GM23338 (cell line): ENCODE measurements around the gene FHIT. TPM values are rescaled to one million over a fixed set of nuclear protein-coding genes. Genes with fewer than 3 reads are reported as not detected.

ENCODE experiments used
- ATAC-seq: fragments of 200-7000 bp; cut with Tn5 transposase; 3 replicates; pipeline ENCODE4 v1.9.1; 2020
- DNase-seq: peaks from one replicate; pipeline ENCODE4 v3.0.0-alpha.2; 2015; ENCODE audit warnings: low spot score
- H2AFZ ChIP-seq: fragments of 200-600 bp; sonication (generic); 2 replicates; pipeline ENCODE4 v1.8.0; 2016; ENCODE audit warnings: antibody characterized with exemption, mild to moderate bottlenecking, moderate library complexity
- H3F3A ChIP-seq: fragments of 200-600 bp; sonication (generic); replicated peaks from 2 replicates; pipeline ENCODE4 v1.8.0; 2017; ENCODE audit warnings: antibody characterized with exemption, mixed run types, low read depth
- H3K27ac ChIP-seq: fragments of 200-600 bp; sonication (generic); 2 replicates; pipeline ENCODE4 v1.6.1; 2016; ENCODE audit warnings: low read depth
- H3K27me3 ChIP-seq: fragments of 200-600 bp; sonication (generic); 2 replicates; pipeline ENCODE4 v1.8.0; 2016; ENCODE audit warnings: mild to moderate bottlenecking, mixed run types, moderate library complexity; ENCODE audit not compliant: insufficient read depth
- H3K36me3 ChIP-seq: fragments of 200-600 bp; sonication (generic); 2 replicates; pipeline ENCODE4 v1.8.0; 2016; ENCODE audit warnings: mild to moderate bottlenecking; ENCODE audit not compliant: insufficient read depth
- H3K4me1 ChIP-seq: fragments of 200-600 bp; sonication (generic); 2 replicates; pipeline ENCODE4 v1.8.0; 2016; ENCODE audit warnings: mild to moderate bottlenecking, moderate library complexity; ENCODE audit not compliant: insufficient read depth
- H3K4me2 ChIP-seq: fragments of 200-600 bp; sonication (generic); 2 replicates; pipeline ENCODE4 v1.7.1; 2017; ENCODE audit warnings: mixed run types
- H3K4me3 ChIP-seq: fragments of 200-600 bp; sonication (generic); 2 replicates; pipeline ENCODE4 v1.6.1; 2016; ENCODE audit warnings: mixed run types
- H3K79me2 ChIP-seq: fragments of 200-600 bp; sonication (generic); replicated peaks from 2 replicates; pipeline ENCODE4 v1.8.0; 2017; ENCODE audit warnings: mild to moderate bottlenecking; ENCODE audit not compliant: insufficient read depth
- H3K9me2 ChIP-seq: fragments of 200-600 bp; sonication (generic); 2 replicates; pipeline ENCODE4 v1.8.0; 2017; ENCODE audit not compliant: insufficient read depth
- H4K20me1 ChIP-seq: fragments of 200-600 bp; sonication (generic); replicated peaks from 2 replicates; pipeline ENCODE4 v1.8.0; 2017; ENCODE audit warnings: mild to moderate bottlenecking; ENCODE audit not compliant: insufficient read depth
- H3K27ac Mint-ChIP-seq: 2 replicates; pipeline ENCODE4 v1.8.0; 2020; ENCODE audit warnings: inconsistent platforms, mild to moderate bottlenecking, moderate library complexity, mixed read lengths
- H3K27me3 Mint-ChIP-seq: 3 replicates; pipeline ENCODE4 v1.8.0; 2022; ENCODE audit warnings: low read depth, mild to moderate bottlenecking, moderate library complexity, mixed read lengths, inconsistent platforms; ENCODE audit not compliant: insufficient read depth, poor library complexity
- H3K36me3 Mint-ChIP-seq: 3 replicates; pipeline ENCODE4 v1.8.0; 2021; ENCODE audit warnings: low read depth, mild to moderate bottlenecking, inconsistent platforms, moderate library complexity, mixed read lengths
- H3K4me1 Mint-ChIP-seq: 3 replicates; pipeline ENCODE4 v1.8.0; 2020; ENCODE audit warnings: mild to moderate bottlenecking, inconsistent platforms, mixed read lengths
- H3K4me3 Mint-ChIP-seq: 3 replicates; pipeline ENCODE4 v1.8.0; 2021; ENCODE audit warnings: moderate library complexity, mild to moderate bottlenecking, inconsistent platforms, mixed read lengths
- H3K9me3 Mint-ChIP-seq: 3 replicates; pipeline ENCODE4 v1.8.0; 2020; ENCODE audit warnings: moderate library complexity, mild to moderate bottlenecking, inconsistent platforms, mixed read lengths
- CREB1 ChIP-seq: fragments of 250-450 bp; sonication (Bioruptor Pico); IDR thresholded peaks from 2 replicates; pipeline ENCODE4 v1.5.0; 2020; ENCODE audit warnings: low read depth, mild to moderate bottlenecking, moderate library complexity
- ETS1 ChIP-seq: IDR thresholded peaks from 2 replicates; pipeline ENCODE4 v1.6.1; 2016; ENCODE audit warnings: antibody characterized with exemption
- EZH2 ChIP-seq: fragments of 200-600 bp; sonication (generic); IDR thresholded peaks from one replicate; pipeline ENCODE4 v1.8.0; 2017; ENCODE audit warnings: antibody characterized with exemption, mild to moderate bottlenecking, low read depth; ENCODE audit not compliant: unreplicated experiment
- EZH2phosphoT487 ChIP-seq: fragments of 200-600 bp; sonication (generic); IDR thresholded peaks from one replicate; pipeline ENCODE4 v1.8.1; 2018; ENCODE audit warnings: antibody characterized with exemption; ENCODE audit not compliant: unreplicated experiment
- JUNB ChIP-seq: IDR thresholded peaks from one replicate; pipeline ENCODE4 v1.6.1; 2016; ENCODE audit warnings: antibody characterized with exemption; ENCODE audit not compliant: unreplicated experiment
- NANOG ChIP-seq: IDR thresholded peaks from 2 replicates; pipeline ENCODE4 v1.6.1; 2016; ENCODE audit warnings: antibody characterized with exemption, borderline replicate concordance
- POLR2AphosphoS5 ChIP-seq: IDR thresholded peaks from 2 replicates; pipeline ENCODE4 v1.6.1; 2016; ENCODE audit warnings: antibody characterized with exemption, low read depth
- STAT1 ChIP-seq: IDR thresholded peaks from one replicate; pipeline ENCODE4 v1.6.1; 2016; ENCODE audit warnings: antibody characterized with exemption; ENCODE audit not compliant: unreplicated experiment
- ZNF114 ChIP-seq: fragments of 250-450 bp; sonication (Bioruptor Pico); IDR thresholded peaks from 2 replicates; pipeline ENCODE4 v1.5.0; 2020; ENCODE audit warnings: mild to moderate bottlenecking, moderate library complexity
- ZNF331 ChIP-seq: fragments of 250-450 bp; sonication (Bioruptor Pico); IDR thresholded peaks from 2 replicates; pipeline ENCODE4 v1.5.0; 2020; ENCODE audit warnings: low read depth, mild to moderate bottlenecking, moderate library complexity
- ZNF462 ChIP-seq: fragments of 250-450 bp; sonication (Bioruptor Pico); IDR thresholded peaks from 2 replicates; pipeline ENCODE4 v1.5.0; 2020; ENCODE audit warnings: mild to moderate bottlenecking, moderate library complexity
- polyA plus RNA-seq: library from polyadenylated mRNA; unstranded; fragments of >200 nt; fragmentation: Nextera tagmentation; extraction: Ambion mirVana; gene quantifications from 2 replicates; pipeline ENCODE4 v1.2.1, GENCODE V29; 2016
- total RNA-seq: library from RNA; depleted of rRNA; stranded (reverse); fragments of >200 nt; shearing (Covaris generic); gene quantifications from 2 replicates; pipeline ENCODE4 v1.2.3, GENCODE V29; 2014
- TF ChIP-seq, protein P1 (sequence below): IDR thresholded peaks from one replicate; pipeline ENCODE4 v1.6.1; 2018; ENCODE audit warnings: antibody characterized with exemption; ENCODE audit not compliant: unreplicated experiment
- TF ChIP-seq, protein P2 (sequence below), 2 experiments: fragments of 200-600 bp in 1 of 2; sonication (generic) in 1 of 2; conservative IDR thresholded peaks; 2 replicates each; pipeline versions ENCODE4 v1.5.1 to v1.6.1; 2016 to 2017; ENCODE audit warnings: antibody characterized with exemption in 2 of 2, low read depth in 2 of 2, mild to moderate bottlenecking in 2 of 2, moderate library complexity in 1 of 2

The FHIT gene
- total and polyA plus RNA-seq, 2 experiments from 2014 or later, result 3.0 to 8.3 TPM

GRCh38 chr3:59734061-59734460, 1517.2 kb downstream of the FHIT start:
- Histone ChIP-seq H3K4me3 (no peak overlapping the region), H3K79me2 (no peaks in the 10 kb centered on the region), H3K36me3 (no peaks in the 10 kb centered on the region), H3K27ac (no peak overlapping the region), H4K20me1 (no peaks in the 10 kb centered on the region), H3K9me2 (peaks cover 8% of the 10 kb centered on the region; the same call in 1 of the 2 replicates), H3K27me3 (no peaks in the 10 kb centered on the region), H2AFZ (no peak overlapping the region), H3K4me1 (no peaks in the 10 kb centered on the region), H3F3A (no peaks in the 10 kb centered on the region), H3K4me2 (no peak overlapping the region)
- H3K4me1 Mint-ChIP-seq, result peaks cover 9% of the 10 kb centered on the region; the same call in 2 of the 3 replicates
- ATAC-seq (no peak), DNase-seq (no peak)
- no peaks in the 10 kb centered on the region for H3K27me3 Mint-ChIP-seq
- H3K9me3 Mint-ChIP-seq, result no peaks in the 10 kb centered on the region; the same call in 2 of the 3 replicates
- H3K27ac Mint-ChIP-seq, result no peak overlapping the region
- no peak for TF ChIP-seq ETS1
- TF ChIP-seq, protein P1, sequence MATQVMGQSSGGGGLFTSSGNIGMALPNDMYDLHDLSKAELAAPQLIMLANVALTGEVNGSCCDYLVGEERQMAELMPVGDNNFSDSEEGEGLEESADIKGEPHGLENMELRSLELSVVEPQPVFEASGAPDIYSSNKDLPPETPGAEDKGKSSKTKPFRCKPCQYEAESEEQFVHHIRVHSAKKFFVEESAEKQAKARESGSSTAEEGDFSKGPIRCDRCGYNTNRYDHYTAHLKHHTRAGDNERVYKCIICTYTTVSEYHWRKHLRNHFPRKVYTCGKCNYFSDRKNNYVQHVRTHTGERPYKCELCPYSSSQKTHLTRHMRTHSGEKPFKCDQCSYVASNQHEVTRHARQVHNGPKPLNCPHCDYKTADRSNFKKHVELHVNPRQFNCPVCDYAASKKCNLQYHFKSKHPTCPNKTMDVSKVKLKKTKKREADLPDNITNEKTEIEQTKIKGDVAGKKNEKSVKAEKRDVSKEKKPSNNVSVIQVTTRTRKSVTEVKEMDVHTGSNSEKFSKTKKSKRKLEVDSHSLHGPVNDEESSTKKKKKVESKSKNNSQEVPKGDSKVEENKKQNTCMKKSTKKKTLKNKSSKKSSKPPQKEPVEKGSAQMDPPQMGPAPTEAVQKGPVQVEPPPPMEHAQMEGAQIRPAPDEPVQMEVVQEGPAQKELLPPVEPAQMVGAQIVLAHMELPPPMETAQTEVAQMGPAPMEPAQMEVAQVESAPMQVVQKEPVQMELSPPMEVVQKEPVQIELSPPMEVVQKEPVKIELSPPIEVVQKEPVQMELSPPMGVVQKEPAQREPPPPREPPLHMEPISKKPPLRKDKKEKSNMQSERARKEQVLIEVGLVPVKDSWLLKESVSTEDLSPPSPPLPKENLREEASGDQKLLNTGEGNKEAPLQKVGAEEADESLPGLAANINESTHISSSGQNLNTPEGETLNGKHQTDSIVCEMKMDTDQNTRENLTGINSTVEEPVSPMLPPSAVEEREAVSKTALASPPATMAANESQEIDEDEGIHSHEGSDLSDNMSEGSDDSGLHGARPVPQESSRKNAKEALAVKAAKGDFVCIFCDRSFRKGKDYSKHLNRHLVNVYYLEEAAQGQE, result no peak
- TF ChIP-seq EZH2, result no peak
- no peak for TF ChIP-seq EZH2phosphoT487
- TF ChIP-seq JUNB, result no peak
- no peak for TF ChIP-seq STAT1
- no peak for TF ChIP-seq ZNF331 (CRISPR knock-in tag)
- TF ChIP-seq, protein P2, sequence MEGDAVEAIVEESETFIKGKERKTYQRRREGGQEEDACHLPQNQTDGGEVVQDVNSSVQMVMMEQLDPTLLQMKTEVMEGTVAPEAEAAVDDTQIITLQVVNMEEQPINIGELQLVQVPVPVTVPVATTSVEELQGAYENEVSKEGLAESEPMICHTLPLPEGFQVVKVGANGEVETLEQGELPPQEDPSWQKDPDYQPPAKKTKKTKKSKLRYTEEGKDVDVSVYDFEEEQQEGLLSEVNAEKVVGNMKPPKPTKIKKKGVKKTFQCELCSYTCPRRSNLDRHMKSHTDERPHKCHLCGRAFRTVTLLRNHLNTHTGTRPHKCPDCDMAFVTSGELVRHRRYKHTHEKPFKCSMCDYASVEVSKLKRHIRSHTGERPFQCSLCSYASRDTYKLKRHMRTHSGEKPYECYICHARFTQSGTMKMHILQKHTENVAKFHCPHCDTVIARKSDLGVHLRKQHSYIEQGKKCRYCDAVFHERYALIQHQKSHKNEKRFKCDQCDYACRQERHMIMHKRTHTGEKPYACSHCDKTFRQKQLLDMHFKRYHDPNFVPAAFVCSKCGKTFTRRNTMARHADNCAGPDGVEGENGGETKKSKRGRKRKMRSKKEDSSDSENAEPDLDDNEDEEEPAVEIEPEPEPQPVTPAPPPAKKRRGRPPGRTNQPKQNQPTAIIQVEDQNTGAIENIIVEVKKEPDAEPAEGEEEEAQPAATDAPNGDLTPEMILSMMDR (conservative IDR thresholded peaks at IDR 0.05; ENCODE audit: low read depth in 2 of 2), result no peak
- TF ChIP-seq CREB1 (CRISPR knock-in tag), result no peak
- no peak for TF ChIP-seq POLR2AphosphoS5
- no peak for TF ChIP-seq ZNF114 (CRISPR knock-in tag)
- TF ChIP-seq NANOG, result no peak
- TF ChIP-seq ZNF462 (CRISPR knock-in tag), result no peak
- no peak overlapping the region for H3K4me3 Mint-ChIP-seq
- H3K36me3 Mint-ChIP-seq, result no peaks in the 10 kb centered on the region
